Right atrium auricular region (tissue), 2 donors: ENCODE measurements around the gene NDEL1. TPM values are rescaled to one million over a fixed set of nuclear protein-coding genes. Genes with fewer than 3 reads are reported as not detected.

Source experiments
- DNase-seq: peaks from one replicate; pipeline ENCODE4 v3.0.0-alpha.2; 2019; ENCODE audit warnings: low spot score
- H3K27ac ChIP-seq, 2 donors: fragments of 200-600 bp; sonication (generic); 1 replicate in 1 of 2; 2 replicates in 1 of 2; pipeline ENCODE4 v1.5.1; 2016 to 2019
- H3K27me3 ChIP-seq, 2 donors: fragments of 200-600 bp; sonication (generic); one replicate each; pipeline versions ENCODE4 v1.5.1 to v1.6.0; 2017 to 2019
- H3K36me3 ChIP-seq: fragments of 200-600 bp; sonication (generic); one replicate; pipeline ENCODE4 v1.5.1; 2016
- H3K4me1 ChIP-seq, 2 donors: fragments of 200-600 bp; sonication (generic); one replicate each; pipeline versions ENCODE4 v1.5.1 to v1.6.0; 2017 to 2019
- H3K4me3 ChIP-seq, 2 donors: fragments of 200-600 bp; sonication (generic); 1 replicate in 1 of 2; 2 replicates in 1 of 2; pipeline ENCODE4 v1.5.1; 2017 to 2019; ENCODE audit warnings: mild to moderate bottlenecking in 1 of 2, moderate library complexity in 1 of 2
- H3K9me3 ChIP-seq, 2 donors: fragments of 200-600 bp; sonication (generic); one replicate each; pipeline ENCODE4 v1.5.1; 2019
- total RNA-seq, 2 donors: library from RNA; depleted of rRNA; stranded (reverse); fragments of >200 nt; gene quantifications; one replicate each; pipeline ENCODE4 v1.1.0, GENCODE V29; 2016
- TF ChIP-seq, protein P1 (sequence below), 2 donors: fragments of 200-600 bp; sonication (generic); IDR thresholded peaks; one replicate each; pipeline ENCODE4 v1.5.1; 2019; ENCODE audit warnings: antibody characterized with exemption in 2 of 2

NDEL1 gene
- total RNA-seq, 2 donors from 2014 or later = 34.9 to 38.7 TPM

DNA sequence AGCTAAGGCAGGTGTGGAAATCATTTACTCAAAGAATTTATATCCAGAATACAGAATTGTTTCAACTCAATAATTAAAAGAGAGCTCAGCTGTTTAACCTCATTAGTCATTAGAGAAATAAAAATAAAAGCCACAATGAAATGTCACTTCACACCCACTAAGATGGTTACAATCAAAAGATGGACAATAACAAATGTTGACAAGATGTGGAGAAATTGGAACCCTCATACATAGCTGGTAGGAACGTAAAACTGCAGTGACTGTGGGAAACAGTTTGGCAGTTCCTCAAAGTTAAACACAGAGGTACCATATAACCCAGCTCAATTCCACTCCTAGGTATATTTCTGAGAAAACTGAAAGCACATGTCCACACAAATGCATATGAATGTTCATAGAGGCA lies 49.8 kb downstream of the NDEL1 start:
- Histone ChIP-seq H3K27me3 (no peaks in the 10 kb centered on the region), H3K4me1 (peaks cover 0 to 2% of the 10 kb centered on the region in 2 donors), H3K9me3 (peaks cover 0 to 11% of the 10 kb centered on the region in 2 donors), H3K4me3 (no peak overlapping the region), H3K36me3 (peaks cover 84% of the 10 kb centered on the region), H3K27ac (no peak overlapping the region)
- no peak for DNase-seq
- TF ChIP-seq, protein P1, sequence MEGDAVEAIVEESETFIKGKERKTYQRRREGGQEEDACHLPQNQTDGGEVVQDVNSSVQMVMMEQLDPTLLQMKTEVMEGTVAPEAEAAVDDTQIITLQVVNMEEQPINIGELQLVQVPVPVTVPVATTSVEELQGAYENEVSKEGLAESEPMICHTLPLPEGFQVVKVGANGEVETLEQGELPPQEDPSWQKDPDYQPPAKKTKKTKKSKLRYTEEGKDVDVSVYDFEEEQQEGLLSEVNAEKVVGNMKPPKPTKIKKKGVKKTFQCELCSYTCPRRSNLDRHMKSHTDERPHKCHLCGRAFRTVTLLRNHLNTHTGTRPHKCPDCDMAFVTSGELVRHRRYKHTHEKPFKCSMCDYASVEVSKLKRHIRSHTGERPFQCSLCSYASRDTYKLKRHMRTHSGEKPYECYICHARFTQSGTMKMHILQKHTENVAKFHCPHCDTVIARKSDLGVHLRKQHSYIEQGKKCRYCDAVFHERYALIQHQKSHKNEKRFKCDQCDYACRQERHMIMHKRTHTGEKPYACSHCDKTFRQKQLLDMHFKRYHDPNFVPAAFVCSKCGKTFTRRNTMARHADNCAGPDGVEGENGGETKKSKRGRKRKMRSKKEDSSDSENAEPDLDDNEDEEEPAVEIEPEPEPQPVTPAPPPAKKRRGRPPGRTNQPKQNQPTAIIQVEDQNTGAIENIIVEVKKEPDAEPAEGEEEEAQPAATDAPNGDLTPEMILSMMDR (IDR thresholded peaks at IDR 0.05) = no peak

DNA sequence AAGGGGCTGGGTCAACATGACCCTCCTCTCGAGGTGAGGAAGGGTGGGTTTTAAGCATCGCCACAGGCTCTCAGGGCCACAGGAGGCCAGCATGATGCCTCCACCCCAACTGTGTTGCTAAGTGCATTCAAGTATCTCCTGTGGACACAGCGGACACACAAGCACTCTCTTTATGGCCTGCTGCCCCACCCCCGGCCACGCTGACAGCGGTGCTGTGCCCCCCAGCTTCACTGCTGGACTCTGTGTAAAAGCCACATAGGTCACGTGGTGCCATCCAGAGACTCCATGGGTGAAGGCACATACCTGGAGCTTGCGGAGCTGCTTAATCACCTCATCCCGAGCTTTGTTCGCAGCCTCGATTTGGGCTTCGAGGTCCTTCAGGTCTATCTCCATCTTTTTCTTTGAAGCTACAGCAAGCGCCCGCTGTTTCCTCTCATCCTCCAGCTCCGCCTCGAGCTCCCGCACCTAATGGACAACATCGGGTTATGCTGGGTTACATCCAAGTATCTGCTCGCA lies 51.5 kb downstream of the NDEL1 start:
- Histone ChIP-seq H3K36me3 (peaks cover 84% of the 10 kb centered on the region), H3K27ac (no peak overlapping the region), H3K27me3 (no peaks in the 10 kb centered on the region), H3K4me1 (no peaks in the 10 kb centered on the region), H3K4me3 (no peak overlapping the region), H3K9me3 (peaks cover 0 to 11% of the 10 kb centered on the region in 2 donors)
- TF ChIP-seq, protein P1 (IDR thresholded peaks at IDR 0.05) = no peak
- DNase-seq = no peak

DNA sequence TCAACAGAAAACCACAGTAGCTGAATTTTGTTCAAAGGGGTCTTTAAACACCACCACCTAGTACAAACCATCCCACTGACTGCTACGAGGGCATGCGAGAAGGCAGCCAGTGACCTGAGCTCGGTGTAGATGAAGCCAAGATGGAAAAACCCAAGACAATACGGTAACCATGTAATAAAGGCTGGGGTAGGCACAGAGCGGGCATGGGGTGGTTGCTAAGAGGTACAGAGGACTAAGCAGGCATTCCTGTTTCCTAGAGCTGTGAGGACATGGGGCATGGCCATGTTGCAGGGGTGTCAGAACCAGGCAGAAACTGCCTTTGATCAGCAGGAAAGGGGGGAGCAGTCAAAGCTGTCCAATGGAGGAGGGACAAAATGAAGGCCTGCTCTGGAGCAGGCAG lies 52.1 kb downstream of the NDEL1 start:
- Histone ChIP-seq H3K4me1 (no peaks in the 10 kb centered on the region), H3K27me3 (no peaks in the 10 kb centered on the region), H3K9me3 (peaks cover 0 to 11% of the 10 kb centered on the region in 2 donors), H3K4me3 (no peak overlapping the region), H3K36me3 (peaks cover 84% of the 10 kb centered on the region), H3K27ac (no peak overlapping the region)
- no peak for DNase-seq
- TF ChIP-seq, protein P1 (IDR thresholded peaks at IDR 0.05) = no peak

DNA sequence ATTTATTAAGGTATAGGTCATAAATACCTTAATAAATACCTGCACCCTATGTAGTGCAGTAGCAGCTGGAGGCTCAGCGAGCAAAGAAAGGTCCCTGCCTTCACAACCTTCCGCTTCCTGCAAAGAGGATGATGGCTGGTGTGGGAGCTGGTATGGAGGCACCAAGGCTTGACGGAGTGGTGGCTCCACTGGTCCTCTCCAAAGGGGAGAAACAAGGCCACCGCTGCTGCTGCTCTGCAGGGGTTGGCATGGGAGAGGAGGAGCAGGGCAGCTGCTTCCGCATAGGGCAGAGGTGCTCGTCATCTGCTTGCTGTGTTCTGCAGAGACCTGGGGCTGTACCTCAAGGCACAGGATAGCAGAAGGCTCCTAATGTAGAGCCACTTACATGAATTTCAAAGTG lies 52.8 kb downstream of the NDEL1 start:
- Histone ChIP-seq H3K9me3 (peaks cover 0 to 11% of the 10 kb centered on the region in 2 donors), H3K27me3 (no peaks in the 10 kb centered on the region), H3K36me3 (peaks cover 84% of the 10 kb centered on the region), H3K4me1 (no peaks in the 10 kb centered on the region), H3K27ac (peak overlapping the region; percentile 23 to 33), H3K4me3 (no peak overlapping the region)
- TF ChIP-seq, protein P1 (IDR thresholded peaks at IDR 0.05) = no peak
- no peak for DNase-seq

DNA sequence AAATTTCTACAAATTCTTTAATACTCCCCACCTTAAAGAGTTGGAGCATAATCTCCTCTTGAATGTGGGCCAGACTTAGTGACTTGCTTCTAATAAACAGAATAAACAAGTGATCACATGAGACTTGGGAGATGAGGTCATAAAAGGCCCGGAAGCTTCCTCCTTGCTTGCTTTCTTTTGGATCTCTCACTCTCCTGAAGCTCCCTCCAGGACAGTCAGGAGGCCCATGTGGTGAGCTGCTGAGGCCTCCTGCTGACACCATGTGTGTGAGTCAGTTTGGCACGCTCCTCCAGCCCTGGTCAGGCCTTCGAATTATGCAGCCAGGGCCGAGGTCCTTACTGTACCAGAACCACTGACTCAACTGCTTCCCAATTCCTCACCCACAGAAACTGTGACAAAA lies 53.2 kb downstream of the NDEL1 start:
- Histone ChIP-seq H3K27me3 (no peaks in the 10 kb centered on the region), H3K4me1 (no peaks in the 10 kb centered on the region), H3K4me3 (no peak overlapping the region), H3K27ac (peak overlapping the region; percentile 23 to 33), H3K36me3 (peaks cover 83% of the 10 kb centered on the region), H3K9me3 (peaks cover 0 to 11% of the 10 kb centered on the region in 2 donors)
- TF ChIP-seq, protein P1 (IDR thresholded peaks at IDR 0.05) = no peak
- peak; percentile 73 for DNase-seq

DNA sequence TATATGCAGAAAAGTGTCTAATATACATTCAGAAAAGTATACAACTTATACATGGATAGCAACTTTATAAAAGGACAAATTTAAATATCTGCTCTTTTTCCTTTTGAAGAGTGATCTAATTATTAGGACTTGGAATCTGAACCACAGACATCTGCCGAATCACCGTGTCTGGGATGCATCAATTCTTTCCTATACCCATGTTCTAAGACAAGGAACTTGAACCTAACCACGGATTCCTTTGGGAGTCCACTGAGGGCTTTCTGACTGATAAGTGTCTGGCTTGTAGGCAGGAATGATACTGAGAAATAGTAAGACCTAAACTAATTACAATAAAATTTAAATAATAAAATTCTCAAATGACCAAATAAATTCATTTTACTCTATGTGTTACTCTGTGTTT lies 54.2 kb downstream of the NDEL1 start:
- peaks cover 83% of the 10 kb centered on the region for H3K36me3 ChIP-seq
- no peak overlapping the region for H3K4me3 ChIP-seq
- DNase-seq = no peak
- H3K27ac ChIP-seq = no peak overlapping the region
- peaks cover 0 to 5% of the 10 kb centered on the region in 2 donors for H3K9me3 ChIP-seq
- TF ChIP-seq, protein P1 (IDR thresholded peaks at IDR 0.05) = no peak
- no peaks in the 10 kb centered on the region for H3K27me3 ChIP-seq
- no peaks in the 10 kb centered on the region for H3K4me1 ChIP-seq
